ENCODE data around the gene PDE3A.

DNA sequence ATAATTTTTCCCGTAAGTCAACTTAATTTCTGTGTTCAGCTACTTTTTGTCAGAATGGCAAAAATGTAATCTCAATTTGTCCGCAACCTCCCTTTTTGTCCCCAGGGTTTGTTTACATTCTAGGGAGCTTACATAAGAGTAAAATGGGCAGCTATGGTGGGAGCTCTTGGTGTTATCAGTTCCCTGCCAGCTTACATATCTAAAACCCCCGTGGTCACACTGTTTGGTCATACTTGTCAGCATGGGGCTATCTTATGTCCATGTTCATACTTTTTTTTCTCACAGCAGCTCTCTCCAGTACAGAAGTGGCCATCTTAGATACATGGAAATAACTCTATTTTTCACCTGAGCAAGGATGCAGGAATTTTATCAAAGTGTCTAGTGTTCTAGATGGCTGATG lies 343.5 kb downstream of the PDE3A start:
- TF ChIP-seq JAZF1 (CRISPR knock-in tag; IDR thresholded peaks at IDR 0.05) (no peak), PRRX2 (CRISPR knock-in tag; IDR thresholded peaks at IDR 0.05) (no peak), ZNF138 (CRISPR knock-in tag; conservative IDR thresholded peaks at IDR 0.05) (no peak), NR3C1 (CRISPR knock-in tag; conservative IDR thresholded peaks at IDR 0.05; ENCODE audit: low read depth) (no peak), CBFB (CRISPR knock-in tag; IDR thresholded peaks at IDR 0.05; ENCODE audit: low read depth) (no peak), ZBTB21 (CRISPR knock-in tag; IDR thresholded peaks at IDR 0.05; ENCODE audit: borderline replicate concordance) (no peak), ELF4 (CRISPR knock-in tag; IDR thresholded peaks at IDR 0.05; ENCODE audit: low read depth) (no peak), IRF1 (CRISPR knock-in tag; IDR thresholded peaks at IDR 0.05) (no peak), ATF1 (CRISPR knock-in tag; IDR thresholded peaks at IDR 0.05) (no peak), ETV6 (CRISPR knock-in tag; IDR thresholded peaks at IDR 0.05) (no peak), ATF3 (CRISPR knock-in tag; conservative IDR thresholded peaks at IDR 0.05) (no peak)
- TF ChIP-seq, protein P1, sequence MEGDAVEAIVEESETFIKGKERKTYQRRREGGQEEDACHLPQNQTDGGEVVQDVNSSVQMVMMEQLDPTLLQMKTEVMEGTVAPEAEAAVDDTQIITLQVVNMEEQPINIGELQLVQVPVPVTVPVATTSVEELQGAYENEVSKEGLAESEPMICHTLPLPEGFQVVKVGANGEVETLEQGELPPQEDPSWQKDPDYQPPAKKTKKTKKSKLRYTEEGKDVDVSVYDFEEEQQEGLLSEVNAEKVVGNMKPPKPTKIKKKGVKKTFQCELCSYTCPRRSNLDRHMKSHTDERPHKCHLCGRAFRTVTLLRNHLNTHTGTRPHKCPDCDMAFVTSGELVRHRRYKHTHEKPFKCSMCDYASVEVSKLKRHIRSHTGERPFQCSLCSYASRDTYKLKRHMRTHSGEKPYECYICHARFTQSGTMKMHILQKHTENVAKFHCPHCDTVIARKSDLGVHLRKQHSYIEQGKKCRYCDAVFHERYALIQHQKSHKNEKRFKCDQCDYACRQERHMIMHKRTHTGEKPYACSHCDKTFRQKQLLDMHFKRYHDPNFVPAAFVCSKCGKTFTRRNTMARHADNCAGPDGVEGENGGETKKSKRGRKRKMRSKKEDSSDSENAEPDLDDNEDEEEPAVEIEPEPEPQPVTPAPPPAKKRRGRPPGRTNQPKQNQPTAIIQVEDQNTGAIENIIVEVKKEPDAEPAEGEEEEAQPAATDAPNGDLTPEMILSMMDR (IDR thresholded peaks at IDR 0.05): no peak
- TF ChIP-seq, protein P2, sequence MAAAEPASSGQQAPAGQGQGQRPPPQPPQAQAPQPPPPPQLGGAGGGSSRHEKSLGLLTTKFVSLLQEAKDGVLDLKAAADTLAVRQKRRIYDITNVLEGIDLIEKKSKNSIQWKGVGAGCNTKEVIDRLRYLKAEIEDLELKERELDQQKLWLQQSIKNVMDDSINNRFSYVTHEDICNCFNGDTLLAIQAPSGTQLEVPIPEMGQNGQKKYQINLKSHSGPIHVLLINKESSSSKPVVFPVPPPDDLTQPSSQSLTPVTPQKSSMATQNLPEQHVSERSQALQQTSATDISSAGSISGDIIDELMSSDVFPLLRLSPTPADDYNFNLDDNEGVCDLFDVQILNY (CRISPR knock-in tag; IDR thresholded peaks at IDR 0.05): no peak
- TF ChIP-seq, protein P3, sequence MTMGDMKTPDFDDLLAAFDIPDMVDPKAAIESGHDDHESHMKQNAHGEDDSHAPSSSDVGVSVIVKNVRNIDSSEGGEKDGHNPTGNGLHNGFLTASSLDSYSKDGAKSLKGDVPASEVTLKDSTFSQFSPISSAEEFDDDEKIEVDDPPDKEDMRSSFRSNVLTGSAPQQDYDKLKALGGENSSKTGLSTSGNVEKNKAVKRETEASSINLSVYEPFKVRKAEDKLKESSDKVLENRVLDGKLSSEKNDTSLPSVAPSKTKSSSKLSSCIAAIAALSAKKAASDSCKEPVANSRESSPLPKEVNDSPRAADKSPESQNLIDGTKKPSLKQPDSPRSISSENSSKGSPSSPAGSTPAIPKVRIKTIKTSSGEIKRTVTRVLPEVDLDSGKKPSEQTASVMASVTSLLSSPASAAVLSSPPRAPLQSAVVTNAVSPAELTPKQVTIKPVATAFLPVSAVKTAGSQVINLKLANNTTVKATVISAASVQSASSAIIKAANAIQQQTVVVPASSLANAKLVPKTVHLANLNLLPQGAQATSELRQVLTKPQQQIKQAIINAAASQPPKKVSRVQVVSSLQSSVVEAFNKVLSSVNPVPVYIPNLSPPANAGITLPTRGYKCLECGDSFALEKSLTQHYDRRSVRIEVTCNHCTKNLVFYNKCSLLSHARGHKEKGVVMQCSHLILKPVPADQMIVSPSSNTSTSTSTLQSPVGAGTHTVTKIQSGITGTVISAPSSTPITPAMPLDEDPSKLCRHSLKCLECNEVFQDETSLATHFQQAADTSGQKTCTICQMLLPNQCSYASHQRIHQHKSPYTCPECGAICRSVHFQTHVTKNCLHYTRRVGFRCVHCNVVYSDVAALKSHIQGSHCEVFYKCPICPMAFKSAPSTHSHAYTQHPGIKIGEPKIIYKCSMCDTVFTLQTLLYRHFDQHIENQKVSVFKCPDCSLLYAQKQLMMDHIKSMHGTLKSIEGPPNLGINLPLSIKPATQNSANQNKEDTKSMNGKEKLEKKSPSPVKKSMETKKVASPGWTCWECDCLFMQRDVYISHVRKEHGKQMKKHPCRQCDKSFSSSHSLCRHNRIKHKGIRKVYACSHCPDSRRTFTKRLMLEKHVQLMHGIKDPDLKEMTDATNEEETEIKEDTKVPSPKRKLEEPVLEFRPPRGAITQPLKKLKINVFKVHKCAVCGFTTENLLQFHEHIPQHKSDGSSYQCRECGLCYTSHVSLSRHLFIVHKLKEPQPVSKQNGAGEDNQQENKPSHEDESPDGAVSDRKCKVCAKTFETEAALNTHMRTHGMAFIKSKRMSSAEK (CRISPR knock-in tag; IDR thresholded peaks at IDR 0.05; ENCODE audit: borderline replicate concordance): no peak
